NOMO-1 treated with DMSO at 0.1 percent for 48 hours (cell line): Measurements from ENCODE around the gene RASL12.
"Not testable (repeated sequence)": the region's sequence is repeated elsewhere in the genome, so short reads cannot be mapped to it uniquely, and the experiment has no call there.

Experiments used
- DNase-seq: peaks from one replicate; lab custom pipeline; 2025; ENCODE audit not compliant: unreplicated experiment; lab: John Stamatoyannopoulos, UW

Gene RASL12, protein sequence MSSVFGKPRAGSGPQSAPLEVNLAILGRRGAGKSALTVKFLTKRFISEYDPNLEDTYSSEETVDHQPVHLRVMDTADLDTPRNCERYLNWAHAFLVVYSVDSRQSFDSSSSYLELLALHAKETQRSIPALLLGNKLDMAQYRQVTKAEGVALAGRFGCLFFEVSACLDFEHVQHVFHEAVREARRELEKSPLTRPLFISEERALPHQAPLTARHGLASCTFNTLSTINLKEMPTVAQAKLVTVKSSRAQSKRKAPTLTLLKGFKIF

DNA sequence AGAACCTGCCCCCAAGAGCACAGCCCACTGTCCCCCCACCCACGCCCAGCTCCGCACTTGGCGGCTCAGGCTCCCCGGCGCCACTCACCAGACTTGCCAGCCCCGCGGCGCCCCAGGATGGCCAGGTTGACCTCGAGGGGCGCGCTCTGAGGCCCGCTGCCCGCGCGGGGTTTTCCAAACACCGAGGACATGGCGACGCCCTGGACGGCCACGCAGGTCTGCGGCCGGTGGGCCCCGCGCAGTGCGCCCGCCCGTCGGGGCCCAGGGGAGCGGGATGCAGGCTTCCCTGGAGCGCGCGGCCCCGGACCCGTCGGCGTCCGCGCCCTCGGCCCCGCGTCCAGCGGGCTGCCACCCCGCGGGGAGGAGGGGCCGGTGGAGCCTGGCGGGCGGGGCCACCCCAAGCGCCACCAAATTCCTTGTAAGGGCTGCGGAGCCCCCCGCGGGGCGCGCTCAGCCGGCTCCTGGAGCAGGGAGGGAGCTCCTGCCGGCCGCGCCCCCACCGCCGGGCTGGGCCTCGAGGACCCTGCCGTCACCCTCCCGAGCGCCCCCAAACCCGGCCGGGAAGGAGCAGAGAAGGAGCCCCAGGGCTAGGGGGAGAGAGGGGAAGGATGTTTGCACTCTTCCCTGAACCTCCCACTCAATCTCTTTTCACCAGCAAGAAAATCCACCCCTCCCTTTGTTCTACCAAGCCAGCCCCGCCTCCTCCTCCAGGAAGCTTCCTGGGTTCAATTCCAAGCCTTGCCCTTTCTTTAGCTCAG lies at the start of gene RASL12:
Gene RASL12 (minus strand): TSS at position 347 of the 758 bp plus-strand sequence. CDS start 156 bp downstream, at position 191.
- no peak for DNase-seq

DNA sequence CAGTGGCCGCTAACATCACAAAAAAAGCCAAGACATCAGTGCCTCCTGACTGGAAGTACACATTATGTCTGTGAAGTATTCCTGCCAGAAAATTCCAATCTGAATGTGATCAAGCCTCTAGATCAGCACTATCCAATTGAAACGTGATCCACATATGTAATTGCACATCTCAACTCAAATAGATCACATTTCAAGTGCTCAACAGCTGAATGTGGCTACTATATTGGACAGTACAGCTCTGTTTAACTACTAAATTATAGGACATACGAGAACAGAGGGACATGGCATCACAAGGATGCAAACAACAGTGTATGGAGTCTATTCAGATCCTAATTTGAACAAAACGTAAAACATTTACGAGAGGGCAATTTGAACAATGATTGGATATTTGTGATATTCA lies 47.8 kb upstream of the RASL12 start:
- no peak for DNase-seq

DNA sequence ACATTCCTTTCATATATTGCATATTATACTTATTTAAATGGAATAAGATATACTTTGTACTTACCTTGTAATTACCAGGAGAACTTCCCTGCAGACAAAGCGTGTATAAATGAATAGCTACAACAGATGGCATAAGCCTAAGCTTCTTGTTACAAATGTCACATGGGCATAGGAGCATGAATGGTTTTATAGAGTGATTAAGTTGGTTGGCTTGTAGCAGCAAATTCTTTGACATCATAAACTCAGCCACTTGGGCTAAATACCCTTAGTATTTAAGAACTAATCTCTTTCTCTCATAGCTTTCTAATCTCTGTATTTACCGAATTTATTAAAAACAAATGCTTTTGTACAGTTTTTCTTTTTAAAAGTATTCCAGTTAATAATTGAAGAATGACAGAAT lies 47.3 kb upstream of the RASL12 start, which contains the start of gene UBAP1L:
Gene UBAP1L (minus strand): TSS at position 115 of the 400 bp plus-strand sequence. CDS start 8,985 bp downstream, outside the sequence.
- no peak for DNase-seq

DNA sequence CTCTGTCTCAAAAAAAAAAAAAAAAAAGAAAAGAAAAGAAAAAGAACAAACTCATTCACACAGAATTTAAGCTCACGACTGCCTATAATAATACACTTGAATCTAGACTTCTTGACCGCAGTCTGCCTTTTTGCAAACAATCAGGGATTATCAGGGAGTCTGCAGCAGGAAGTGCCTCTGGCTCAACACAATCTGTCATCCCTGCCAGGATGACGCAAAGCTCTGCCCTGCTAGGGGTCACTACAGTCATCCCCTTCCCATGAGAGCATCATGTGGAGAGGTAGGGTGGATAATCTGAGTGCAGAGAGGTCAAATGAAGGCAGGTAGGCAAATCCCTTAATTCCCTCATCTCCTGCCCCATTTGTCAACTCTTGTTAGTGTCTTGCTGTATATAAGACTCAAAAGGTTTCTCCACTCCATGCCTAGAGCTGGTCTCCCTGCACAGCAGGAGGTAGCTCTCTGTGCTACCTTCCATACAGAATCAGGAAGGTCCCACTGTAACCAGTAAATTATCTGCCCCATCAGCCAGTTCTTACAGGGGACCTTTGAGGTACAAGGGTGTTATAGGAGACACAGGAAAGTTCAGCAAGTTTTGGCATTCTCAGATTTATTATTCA lies 43.0 kb upstream of the RASL12 start:
- no peak for DNase-seq

DNA sequence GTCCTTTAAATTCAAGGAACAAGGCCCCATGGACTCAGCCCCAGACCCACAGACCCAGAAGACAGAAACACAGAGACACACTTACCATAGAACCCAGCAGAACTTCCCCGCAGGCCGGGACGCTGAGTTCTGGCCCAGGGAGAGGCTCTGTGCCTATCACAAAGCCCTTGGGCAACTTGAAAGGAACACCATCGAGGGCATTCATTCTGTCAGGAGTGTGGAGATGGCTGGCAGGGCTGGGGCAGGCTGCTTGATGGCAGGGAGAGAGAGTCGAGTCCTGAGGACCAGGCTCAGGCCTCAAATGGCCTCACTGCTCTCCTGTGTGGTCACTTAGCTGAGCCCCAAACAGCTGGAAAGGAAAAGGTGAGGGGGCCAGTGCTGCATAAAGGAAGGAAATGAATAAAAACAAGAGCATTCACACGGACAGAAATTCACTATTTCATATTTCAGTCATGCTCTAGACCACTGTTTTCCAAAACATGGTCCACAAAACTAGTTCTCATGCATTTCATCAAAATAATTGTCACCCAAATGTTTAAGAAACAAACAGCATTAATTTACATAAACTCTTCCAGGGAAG lies 38.3 kb upstream of the RASL12 start:
- DNase-seq = no peak

DNA sequence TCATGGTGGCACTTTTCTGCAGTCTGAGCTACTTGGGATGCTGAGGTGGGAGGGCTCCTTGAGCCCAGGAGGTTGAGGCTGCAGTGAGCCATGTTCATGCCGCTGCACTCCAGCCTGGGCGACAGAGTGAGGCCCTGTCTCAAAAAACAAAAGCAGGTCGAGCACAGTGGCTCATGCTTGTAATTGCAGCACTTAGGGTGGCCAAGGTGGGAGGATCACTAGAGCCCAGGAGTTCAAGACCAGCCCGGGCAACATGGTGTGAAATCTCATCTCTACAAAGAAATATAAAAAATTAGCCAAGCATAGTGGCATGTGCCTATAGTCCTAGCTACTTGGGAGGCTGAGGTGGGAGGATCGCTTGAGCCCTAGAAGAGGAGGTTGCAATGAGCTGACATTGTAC lies 37.2 kb upstream of the RASL12 start:
- DNase-seq = no peak

DNA sequence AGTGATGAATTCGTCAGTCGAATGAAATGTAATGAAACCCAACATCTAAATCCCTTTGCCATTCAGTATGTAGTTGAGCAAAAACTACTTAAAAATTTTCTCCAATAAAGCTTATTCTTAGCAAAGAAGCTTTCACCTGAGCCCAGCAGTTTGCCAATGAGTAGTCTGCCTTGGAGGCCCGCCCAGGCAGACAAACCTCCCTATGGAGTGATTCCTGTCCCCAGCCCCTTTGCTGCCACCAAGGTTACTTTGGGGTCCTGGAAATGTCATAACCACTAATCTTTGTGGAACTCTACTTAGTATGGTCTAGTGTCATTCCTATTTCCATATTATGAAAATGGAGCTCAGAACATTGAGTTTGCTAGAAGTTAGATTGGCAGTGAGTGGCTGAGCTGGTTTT lies 35.1 kb upstream of the RASL12 start:
- DNase-seq = no peak

DNA sequence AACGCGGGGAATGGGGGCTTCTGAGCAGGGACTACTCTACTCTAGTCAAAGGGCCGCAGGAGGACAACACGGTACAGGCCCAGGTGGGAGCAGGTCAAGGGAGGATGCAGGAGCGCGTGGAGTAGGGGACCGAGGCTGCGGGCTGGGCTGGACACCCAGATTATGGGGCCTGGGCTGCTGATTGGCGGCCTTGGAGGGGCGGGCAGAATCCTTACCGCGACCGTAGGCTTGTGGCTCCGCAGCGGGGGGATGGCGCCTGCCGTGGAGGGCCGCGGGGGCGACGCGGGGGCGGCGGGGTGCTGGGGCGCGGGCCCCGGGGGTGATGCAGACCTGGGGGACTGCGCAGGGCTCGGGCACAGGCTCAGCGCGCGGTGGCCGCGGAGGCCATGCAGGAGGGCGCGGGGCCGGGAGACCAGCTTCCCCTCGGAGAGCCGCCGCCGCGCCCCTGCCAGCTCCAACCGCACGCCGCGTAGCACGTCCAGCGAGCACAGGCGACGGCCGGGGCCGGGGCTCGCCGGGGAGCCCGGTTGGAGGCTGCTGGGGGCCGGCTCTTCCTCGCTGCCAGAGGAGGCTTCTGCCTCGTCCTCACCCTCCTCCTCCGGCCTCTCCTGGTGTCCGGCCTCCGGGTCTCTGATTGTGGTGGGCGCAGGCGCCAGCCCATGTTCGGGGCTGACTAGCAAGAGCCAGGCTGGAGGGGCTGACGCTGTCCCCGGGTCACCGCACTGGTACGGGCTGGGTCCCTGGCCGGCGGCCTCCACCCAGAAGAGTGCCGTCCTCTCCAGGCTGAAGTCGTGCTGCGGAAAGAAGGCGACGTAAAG lies 34.3 kb upstream of the RASL12 start:
- DNase-seq = no peak

DNA sequence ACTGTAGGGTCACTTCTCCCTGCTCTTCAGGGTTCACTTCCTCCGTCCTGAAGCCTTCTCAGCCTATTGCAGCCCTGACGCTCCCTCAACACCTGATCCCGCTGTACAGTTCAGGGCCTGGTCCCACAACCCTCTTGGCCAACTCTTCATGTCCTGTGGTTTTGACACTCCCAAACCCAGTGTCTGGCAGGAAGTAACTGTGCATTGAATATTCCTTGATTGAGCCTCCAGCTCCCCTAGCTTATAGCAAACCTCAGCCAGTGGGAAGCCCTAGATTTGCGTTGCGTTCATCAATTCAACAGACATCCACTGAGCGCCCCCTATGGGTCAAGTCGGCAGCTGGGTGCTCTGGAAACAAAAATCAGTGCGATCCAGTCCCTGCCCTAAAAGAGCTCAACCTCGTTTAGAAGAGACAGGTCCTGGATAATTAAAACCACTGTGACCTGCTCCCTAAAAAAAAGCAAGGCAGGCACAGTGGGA lies 33.7 kb upstream of the RASL12 start:
- DNase-seq = peak; percentile 65

DNA sequence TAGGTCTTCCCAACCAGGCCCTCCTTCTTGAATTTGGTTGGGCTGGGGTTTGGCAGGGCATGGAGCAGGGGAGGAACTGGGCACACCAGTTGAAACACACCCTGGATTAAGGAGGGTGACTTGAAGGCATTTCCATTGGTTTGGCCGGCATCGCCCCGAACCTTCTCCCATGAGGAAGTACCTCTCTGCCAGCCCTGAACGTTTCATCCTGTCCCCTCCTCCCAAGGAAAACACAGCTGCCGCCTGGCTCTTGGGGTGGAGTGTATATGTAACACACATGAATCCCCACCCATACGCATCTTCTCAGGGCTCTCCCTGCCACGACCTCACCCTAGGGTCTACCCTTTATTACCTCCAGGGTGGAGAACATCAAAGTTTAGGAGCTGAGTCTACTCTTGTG lies 32.7 kb upstream of the RASL12 start:
- DNase-seq = no peak

DNA sequence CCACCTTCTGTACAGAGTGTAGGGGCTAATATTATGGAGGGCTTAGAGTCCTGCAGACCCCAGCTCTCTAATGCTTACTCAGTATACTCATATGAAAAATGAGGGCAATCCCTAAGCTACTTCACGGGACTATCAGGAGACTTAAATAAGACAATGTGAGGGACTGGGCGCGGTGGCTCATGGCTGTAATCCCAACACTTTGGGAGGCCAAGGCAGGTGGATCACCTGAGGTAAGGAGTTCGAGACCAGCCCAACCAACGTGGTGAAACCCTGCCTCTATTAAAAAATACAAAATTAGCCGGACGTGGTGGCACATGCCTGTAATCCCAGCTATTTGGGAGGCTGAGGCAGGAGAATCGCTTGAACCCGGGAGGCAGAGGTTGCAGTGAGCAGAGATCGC lies 32.0 kb upstream of the RASL12 start:
- DNase-seq = not testable (repeated sequence)

DNA sequence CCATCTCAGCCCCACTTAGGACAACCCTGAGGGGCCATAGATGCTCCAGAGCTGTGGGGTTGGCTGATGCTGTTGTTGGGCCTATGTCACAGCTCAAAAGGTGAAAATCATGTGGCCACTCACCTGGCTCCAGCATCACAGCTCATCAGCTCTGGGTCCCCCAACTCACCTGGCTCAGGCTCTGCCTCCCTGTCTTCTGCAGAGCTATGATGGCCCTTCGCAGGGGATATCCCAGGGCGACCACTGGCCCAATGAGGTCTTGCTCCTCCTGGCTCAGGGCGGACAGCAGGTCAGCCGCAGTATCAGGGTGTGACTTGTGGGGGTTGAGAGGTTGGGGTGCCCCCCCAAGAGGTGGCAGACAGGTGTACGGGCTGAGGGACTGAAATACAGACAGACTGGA lies 31.5 kb upstream of the RASL12 start:
- DNase-seq = no peak

DNA sequence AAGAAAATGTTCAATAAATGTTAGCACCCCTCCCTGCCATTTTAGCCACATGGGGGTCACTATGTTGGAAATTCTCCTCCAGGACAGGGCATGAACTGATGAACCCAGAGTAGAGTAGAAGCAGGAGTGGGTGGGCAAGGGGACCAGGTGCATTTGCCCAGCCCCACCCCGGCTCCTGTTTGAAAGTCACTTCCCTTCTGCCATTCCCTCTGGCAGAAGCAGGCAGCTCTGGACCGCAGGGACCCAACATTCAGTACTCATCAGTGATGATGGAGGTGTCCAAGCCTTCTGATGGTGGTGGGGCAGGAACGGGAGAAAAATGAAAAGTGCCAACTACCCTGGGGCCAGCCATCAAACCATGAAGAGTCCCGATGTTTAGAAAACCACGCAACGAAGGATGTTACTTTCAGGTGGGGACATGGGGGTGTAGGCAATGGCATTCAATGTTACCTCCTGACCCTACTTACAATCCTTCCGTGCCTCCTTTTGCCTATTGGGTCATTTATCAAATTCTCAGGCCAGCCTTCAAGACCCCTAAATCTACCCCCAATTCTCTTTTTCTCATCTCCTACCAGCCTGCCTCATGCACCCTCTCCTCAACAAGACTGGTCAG lies 30.0 kb upstream of the RASL12 start:
- DNase-seq = no peak

DNA sequence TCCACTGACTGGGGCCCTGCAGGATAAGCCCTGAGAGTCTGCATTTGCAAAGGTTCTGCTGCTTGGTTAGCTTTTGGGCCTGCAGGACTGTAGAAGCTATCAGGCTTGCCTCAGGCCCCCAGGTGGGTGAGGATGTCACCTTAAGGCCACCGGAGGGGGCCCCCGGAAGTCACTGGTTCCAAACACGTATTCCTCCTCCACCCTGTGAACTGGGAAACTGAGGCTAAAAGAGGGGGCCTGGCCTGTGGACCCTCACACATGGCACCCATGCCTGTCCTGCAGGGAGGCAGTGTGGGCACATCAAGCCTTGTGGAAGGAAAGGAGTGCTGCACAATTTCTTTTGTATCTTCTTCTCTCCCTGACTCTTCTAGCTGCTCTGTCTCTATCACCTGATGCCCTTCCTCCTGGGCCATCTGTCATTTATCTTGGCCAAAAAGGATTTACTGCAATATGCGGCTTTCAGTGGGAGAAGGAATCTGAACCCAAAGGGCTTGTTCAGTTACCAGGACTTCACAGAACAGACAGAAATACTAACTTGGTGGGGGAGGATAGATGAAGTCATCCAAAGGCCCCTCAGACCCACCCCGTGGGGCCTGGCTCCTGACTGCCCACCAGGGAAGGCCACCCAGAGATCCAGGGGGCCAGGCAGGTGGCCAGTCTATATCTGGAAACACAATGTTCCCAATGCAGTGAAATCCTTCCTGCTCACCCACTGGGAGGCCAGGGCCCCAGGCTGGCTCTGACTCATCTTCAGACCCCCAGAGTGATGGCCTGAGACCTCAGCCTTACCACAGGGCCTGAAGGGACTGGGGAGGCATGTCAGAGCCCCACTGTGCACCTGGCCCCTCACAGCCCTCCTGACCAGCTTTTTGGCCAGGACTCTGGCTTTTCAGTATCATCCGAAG lies 28.9 kb upstream of the RASL12 start:
- DNase-seq = no peak

DNA sequence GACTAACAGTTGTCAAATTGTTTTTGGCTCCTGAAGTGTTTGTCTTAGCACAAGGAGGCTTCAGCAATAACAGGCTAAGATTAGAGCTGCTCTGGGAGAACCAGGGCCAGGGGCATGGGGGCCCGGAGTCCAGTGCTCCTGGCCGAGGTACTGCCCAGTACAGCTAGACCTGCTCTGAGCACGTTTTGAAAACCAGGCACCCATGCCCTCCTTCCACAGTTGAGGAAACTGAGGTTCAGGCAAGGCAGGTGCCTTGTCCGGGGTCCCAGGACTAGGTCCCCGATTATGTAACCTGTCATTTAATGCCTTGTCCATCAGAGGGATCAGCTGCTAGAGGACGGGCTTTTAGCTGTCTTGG lies 27.9 kb upstream of the RASL12 start:
- DNase-seq = no peak

DNA sequence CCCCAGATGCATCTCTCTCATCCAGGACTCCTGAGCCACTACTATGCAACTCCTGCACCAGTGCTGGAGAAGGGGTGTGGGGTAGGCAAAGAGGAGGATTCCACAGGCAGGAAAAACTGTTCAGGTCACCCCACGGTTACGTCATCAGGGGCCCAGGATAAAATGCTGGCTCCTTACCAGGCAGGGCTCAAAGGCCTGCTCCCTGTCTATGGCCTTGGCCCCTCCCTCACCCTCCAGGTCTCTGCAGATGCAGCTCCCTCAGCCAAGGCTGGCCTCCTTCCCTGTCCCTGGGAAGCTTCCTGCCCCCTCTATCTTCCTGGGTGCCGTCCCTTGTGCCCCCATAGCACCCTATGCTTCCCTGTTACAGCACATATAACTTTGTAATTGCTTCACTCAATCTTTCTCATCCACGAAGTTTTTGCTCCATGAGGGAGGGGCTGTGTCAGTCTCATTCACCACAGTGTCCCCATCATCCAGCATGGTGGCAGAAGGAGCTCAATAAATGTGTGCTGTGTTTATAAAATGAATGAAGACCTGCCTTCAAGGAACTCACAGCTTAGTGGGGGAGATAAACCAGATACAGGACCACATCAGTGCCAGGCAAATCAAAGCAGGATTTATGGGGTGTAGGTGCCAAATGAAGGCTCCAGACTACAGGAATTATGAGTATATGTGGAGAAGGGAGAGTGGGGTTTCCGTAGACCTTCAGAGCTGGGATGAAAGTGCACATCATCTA lies 27.4 kb upstream of the RASL12 start:
- DNase-seq = no peak

DNA sequence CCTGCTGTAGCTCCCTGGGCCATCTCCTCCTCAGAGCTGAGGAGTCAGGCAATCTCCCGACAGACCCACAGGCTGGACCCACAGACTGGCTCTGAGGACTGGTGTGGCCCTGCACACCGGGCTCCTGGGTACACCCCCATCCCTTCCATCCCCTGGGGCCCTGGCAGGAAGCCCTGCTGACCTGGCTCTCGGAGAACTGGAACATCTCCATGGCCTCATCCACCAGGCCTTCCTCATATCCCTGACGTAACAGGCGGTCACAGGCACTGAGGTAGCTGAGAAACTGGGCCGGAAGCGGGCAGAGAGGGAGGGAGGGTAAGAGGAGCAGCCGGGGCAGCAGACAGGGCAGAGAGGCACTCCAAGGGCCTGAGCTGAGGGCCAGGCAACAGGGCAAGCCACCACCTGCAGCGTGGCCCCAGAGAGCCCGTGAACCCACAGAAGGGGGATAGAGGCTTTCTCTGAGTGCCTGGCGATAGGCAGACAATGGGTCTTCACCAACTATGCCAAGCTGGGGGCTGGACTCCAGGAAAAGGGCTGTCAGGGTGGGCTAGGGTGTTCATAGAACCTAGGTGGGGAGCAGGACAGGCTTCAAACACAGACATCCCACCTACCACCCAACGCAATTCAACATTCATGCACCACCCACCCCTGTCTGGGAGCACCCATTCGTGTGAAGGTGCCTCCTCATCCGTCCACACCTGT lies 26.7 kb upstream of the RASL12 start:
- no peak for DNase-seq

DNA sequence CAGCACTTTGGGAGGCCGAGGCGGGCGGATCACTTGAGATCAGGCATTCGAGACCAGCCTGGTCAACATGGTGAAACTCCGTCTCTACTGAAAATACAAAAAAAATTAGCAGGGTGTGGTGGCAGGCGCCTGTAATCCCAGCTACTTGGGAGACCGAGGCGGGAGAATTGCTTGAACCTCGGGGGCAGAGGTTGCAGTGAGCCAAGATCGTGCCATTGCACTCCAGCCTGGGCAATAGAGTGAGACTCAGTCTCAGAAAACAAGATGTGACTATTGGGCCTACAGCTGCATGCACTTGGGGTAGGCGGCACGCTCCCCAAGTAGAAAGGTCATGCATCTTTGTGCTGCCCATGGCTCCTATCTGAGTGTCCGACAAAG lies 26.0 kb upstream of the RASL12 start:
- not testable (repeated sequence) for DNase-seq
